AML-193 (cell line): ENCODE results near the gene SLC66A3.

ENCODE experiments used
- DNase-seq, 2 experiments: peaks; one replicate each; lab custom pipeline; 2025; lab: John Stamatoyannopoulos, UW

SLC66A3 gene

GRCh38 chr2:11134349-11134748 is 20.9 kb upstream of the SLC66A3 start:
- no peak for DNase-seq

DNA sequence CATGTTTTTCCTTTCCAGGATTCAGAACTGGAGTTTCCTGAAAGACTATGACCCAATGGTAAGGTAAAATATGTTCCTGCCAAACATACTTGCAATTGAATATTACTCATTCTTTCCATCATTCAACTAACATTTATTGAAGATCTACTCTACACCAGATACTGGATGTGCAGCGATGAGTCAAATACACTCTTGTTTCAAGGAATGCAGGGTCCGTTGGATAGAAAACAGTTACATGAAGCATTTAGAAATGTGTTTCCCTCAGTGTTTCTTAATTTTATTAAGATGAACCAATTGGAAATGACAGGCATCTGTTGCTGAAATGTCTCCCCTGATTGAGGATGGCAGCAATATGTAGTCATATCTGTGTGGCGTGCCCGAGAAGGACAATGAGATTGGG is 14.8 kb upstream of the SLC66A3 start:
- DNase-seq, result no peak

GRCh38 chr2:11141319-11141718 is 13.9 kb upstream of the SLC66A3 start:
- no peak for DNase-seq

DNA sequence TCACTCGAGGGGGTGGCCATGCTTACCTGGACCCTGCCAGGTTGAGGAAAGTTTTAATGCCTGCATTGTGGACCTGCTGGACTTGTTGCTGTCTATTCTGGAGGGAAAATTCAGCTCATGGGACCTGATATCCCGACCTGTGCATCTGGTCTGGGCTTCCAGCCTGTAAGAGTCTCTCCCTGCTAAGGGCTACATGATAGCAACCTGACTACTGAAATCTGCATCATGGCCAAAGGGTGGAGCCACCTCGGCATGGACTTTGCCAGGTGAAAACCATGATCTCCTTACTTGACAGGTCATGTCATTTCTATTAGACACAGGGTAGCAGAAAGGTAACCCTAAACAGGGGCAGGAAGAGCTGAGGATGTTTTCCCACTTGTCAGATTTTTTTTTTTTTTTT is 12.9 kb upstream of the SLC66A3 start:
- no peak for DNase-seq

DNA sequence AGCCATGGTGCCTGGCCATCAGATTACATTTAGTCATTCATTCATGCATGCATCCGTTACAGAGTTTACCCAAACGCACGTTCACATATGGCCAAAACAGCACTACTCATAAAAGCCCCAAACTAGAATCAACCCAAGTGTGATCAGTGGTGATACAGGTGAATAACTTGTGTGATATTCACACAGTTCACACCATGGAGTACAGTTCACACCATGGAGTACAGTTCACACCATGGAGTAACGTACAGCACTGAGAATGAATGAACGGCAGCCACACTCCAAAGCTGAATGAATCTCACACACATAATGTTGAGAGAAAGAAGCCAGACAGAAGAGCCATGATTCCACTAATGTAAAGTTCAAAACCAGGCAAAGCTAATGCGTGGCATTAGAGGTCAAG is 12.3 kb upstream of the SLC66A3 start:
- no peak for DNase-seq

GRCh38 chr2:11144077-11144737 is 11.1 kb upstream of the SLC66A3 start:
- no peak for DNase-seq

DNA sequence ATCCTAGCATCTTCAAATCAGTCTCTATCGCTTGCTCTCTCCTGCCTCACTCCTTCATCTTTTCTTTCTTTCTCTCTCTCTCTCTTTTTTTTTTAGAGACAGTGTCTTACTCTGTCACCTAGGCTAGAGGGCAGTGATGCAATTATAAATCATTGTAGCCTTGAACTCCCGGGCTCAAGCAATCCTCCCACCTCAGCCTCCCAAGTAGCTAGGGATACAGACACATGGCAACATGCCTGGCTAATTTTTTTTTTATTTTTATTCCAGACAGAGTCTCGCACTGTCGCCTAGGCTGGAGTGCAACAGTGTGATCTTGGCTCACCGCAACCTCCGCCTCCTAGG is 10.6 kb upstream of the SLC66A3 start:
- DNase-seq, result no peak

DNA sequence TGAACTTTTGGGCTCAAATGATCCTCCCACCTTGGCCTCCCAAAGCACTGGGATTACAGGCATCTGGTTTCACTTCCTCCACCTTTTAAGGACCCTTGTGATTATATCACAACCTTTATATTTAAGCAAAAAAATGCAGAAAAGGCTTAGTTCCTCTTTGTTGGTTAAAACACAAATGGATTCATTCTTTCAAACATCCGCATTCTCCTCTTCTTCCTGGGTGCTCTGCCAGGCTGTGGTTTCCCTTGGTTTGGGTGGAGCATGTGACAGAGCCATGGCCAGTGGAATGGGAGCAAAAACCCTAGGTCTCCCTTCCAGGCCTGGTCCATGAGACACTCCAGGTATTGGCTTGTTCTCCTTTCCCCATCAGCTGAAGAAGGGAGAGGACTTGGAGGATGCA is 9.9 kb upstream of the SLC66A3 start:
- no peak for DNase-seq

GRCh38 chr2:11146076-11146475 is 9.2 kb upstream of the SLC66A3 start:
- DNase-seq, result no peak

- DNase-seq, result no peak
These were observed 8.0 kb upstream of the SLC66A3 start for GRCh38 chr2:11147263-11147662.

DNA sequence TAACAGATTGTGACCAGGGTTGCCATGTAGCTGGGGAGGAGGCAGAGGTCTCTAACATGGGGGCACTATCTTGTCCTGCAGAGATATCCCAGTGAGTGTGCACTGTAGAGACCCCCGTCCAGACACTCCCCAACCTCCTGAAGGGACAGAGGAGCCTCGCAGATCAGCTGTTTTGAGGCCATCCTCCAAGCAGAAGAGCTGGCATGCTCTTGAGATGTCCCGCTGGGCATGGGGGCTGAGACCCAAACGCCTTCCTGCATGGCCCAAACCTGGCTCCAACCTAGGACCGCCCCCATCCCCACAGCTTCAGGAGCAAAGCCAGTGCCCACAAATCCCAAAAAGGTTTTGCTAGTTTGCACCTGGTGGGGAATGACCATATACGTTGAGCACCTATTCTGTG is 2.7 kb upstream of the SLC66A3 start:
- DNase-seq, result no peak

- no peak for DNase-seq
These were observed 998 bp upstream of the SLC66A3 start for GRCh38 chr2:11154016-11154922.

DNA sequence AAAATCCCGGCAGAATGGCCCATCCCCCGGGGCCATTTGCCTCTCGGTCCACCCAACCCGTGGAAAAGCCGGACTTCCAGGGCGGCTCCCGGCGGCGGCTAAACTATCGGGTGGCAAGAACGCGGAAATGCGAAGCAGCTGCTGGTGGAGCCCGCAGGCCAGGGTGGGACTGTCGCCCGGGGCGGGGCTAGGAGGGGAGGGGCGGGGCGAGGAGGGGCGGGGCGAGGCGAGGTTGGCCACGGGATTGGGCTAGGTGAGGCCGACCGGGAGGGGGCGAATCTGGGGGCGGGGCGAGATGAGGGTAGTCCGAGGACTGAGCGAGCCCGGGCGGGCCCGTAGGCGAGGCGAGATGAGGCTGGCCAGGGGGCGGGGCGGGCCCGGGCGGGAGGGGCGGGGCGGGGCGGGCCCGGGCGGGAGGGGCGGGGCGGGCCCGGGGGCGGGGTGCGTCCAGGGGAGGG is 315 bp upstream of the SLC66A3 start:
- peak; percentile 76 to 87 for DNase-seq

DNA sequence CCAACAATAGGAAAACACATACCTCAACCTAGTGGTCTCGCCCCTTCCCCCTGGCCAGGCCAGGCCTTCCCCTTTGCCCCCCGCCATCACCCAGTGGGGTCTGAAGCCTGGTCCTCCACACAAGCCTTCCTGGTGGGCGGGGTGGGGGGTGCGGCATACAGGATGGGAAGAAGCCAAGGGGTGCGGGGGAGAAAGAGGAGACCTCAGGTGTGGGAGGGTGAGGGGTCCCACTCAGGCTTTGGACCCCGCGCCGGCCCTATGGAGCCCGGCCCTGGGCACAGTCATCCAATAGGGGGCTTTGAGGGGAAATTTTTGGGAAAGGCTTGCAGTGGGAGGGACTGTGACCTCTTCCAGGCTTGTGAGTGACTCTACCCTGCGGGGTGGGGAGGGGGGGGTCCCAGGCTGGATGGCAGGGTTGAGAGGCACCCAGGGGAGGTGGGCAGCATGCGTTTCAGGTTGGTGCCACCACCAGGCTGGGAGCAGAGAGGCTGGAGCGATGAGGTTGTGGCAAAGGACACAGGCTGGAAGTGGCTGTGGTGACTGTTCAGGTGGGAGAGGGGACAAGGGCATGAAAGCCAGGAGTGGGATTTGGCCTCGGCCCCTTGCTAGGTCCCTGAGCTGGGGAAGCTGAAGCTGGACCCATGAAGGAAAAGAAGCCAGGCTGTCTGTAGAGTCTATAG is 1.3 kb downstream of the SLC66A3 start:
- DNase-seq, result no peak

- DNase-seq, result no peak
These were observed 2.0 kb downstream of the SLC66A3 start for GRCh38 chr2:11157296-11157695.

GRCh38 chr2:11157731-11158130 is 2.5 kb downstream of the SLC66A3 start:
- no peak for DNase-seq

GRCh38 chr2:11158916-11159573 is 3.8 kb downstream of the SLC66A3 start:
- DNase-seq, result no peak

GRCh38 chr2:11159574-11160170 is 4.4 kb downstream of the SLC66A3 start:
- no peak for DNase-seq

DNA sequence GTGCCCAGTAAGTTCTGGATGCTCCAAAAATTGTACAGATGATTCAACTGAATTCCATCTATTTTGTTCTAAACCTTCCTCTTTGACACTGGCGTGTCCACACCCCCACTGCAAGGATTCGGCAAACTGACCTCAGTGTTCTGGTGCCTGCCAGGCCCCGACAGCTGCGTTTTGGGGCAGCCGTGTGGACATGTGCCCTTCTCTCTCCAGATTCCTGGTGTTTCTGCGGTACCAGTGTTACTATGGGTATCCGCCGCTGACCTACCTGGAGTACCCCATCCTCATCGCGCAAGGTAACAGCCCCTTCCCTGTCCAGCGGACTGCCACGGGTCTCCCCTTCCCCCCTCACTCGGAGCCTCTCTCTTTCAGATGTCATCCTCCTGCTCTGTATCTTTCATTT is 5.0 kb downstream of the SLC66A3 start:
- no peak for DNase-seq

- peak; percentile 8 to 12 for DNase-seq
These were observed 5.6 kb downstream of the SLC66A3 start for GRCh38 chr2:11160731-11161455.

GRCh38 chr2:11161747-11162146 is 6.5 kb downstream of the SLC66A3 start:
- no peak for DNase-seq
